ENCODE results near the gene LPO.
A peak's percentile ranks its signal among the peaks of the same experiment; 100 is the strongest.

The LPO gene

GRCh38 chr17:58229384-58229783 lies 9.0 kb upstream of the LPO start:
- DNase-seq (ENCODE audit: low read depth) = no peak

- no peak for DNase-seq (ENCODE audit: low read depth)
Observed at GRCh38 chr17:58229881-58230280, 8.5 kb upstream of the LPO start.

DNA sequence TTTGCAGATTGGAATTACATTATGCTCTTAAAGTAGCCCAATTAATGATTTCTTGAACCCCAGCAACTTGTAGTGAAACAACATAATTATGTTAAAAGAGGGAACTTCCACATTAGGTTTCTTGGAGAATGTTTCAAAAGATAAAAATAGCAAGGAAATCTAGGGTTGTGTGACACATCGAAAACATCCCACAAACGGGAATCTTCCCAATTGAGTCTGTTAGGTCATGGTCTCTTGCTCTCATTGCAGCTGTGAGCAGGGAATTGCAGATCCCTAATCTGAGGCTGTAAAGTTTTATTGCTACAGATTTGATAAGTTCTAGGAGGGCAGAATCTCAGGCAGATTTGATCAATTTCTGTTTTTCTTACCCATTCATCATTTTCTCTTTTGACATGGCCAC lies 6.7 kb upstream of the LPO start:
- no peak for DNase-seq (ENCODE audit: low read depth)

- no peak for DNase-seq (ENCODE audit: low read depth)
Observed at GRCh38 chr17:58232707-58233156, 5.7 kb upstream of the LPO start.

DNA sequence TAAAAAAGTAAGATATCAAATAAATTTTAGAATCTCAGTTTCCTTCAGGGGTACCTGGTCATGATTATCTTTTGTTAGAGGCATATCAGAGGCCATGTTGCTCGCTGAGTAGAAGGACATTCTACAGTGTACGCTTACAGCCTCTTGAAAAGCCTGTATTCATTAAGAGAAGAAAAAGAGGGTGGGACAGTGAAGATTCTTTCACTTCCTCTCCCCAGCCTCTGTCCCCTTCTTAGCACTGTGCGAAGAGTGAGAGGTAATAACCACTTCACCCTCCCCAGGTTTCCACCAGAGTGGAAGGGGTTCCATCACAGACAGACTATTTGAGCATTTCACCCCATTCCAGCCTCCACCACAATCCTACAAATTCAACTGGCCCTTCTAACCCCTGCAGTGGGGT lies 4.8 kb upstream of the LPO start:
- DNase-seq (ENCODE audit: low read depth) = no peak

DNA sequence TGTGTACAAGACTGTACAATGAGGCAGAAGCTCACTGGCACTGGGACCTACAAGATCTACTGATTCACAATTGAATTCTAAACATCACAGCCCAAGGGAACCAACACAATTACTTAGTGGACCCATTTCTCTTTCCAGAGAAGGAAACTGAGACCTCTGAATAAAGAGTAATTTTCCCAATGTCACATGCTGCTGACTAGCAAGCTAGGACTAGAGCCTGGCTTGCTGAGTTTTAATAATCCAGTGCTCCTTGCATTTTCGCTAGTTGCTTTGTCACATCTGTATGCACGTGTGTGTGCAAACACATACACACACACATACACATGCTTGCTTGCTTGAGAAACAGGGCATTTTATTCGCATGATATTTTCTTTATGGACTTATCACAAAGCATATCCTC lies 3.9 kb upstream of the LPO start:
- no peak for DNase-seq (ENCODE audit: low read depth)

DNA sequence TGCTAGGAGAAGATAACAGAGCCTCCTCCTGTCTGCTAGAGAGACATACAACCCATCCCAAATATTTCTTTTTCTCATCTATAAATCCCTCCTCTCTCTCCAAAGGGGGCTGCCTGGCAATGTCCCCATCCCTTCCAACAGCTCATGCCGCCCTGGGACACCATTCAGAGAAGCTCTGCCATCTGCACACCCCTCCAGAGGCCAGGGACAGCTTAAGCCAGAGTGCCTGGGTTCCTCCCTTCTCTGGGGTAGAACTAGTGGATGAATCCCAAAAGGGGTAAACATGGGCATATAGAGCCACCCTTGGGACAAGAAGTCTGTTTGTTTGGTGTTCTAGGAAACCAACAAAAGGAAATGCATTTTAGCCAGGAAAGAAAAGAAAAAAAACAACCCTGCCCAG lies 2.6 kb upstream of the LPO start:
- no peak for DNase-seq (ENCODE audit: low read depth)

DNA sequence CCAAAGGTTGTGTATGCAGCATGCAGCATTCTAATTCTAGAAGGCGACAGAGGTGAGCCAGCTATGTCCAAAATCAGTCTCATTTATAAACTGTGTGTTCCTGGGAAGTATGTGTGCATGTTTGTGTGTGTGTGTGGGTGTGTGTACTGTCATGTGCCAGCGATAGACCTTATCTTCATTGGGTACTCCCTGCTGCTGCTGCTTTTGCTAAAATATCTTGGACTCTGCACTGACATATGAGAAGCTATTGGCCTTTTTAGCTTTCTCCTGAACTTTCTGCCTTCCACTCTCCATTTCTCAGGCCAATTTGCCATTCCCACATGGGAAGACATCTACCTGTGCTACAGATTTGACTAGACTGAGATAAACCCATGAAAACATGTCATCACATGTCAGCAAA lies 2.0 kb upstream of the LPO start:
- DNase-seq (ENCODE audit: low read depth) = no peak

- no peak for DNase-seq (ENCODE audit: low read depth)
Observed at GRCh38 chr17:58239987-58240386, 1.6 kb downstream of the LPO start.

- DNase-seq (ENCODE audit: low read depth) = no peak
Observed at GRCh38 chr17:58242171-58242784, 3.9 kb downstream of the LPO start.

- no peak for DNase-seq (ENCODE audit: low read depth)
Observed at GRCh38 chr17:58244963-58245362, 6.6 kb downstream of the LPO start.

GRCh38 chr17:58245428-58246103 lies 7.2 kb downstream of the LPO start:
- DNase-seq (ENCODE audit: low read depth) = no peak

DNA sequence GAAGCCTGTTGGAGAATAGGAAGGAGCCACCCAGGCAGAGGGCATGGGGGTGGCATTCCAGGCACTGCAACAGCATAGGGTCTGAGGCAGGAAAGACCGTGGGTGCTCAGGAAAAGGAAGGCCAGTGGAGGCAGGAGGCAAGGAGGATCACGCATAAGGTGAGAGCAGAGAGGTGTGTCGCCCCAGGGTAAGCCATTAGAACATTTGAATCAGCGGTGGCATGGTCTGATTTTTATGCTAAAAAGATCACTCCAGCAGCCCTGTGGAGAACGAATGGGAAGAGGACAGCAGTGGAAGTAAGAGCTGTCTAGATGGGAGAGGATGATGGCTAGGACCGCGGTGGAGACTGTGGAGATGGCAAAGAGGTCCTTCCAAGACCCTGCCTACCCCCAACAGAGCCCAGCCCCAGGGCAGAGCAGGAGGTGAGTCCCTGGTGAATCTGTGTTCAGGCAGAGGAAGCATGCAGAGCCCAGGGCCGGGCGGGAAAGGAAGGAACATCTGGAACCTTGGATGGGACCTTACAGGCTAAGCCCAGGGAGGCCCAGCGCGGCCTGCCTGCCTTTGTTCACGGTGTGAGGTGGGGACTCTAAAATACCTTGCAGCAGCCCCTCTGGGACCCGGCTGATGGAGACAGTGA lies 7.8 kb downstream of the LPO start:
- no peak for DNase-seq (ENCODE audit: low read depth)

GRCh38 chr17:58246781-58247180 lies 8.4 kb downstream of the LPO start:
- DNase-seq (ENCODE audit: low read depth) = no peak

DNA sequence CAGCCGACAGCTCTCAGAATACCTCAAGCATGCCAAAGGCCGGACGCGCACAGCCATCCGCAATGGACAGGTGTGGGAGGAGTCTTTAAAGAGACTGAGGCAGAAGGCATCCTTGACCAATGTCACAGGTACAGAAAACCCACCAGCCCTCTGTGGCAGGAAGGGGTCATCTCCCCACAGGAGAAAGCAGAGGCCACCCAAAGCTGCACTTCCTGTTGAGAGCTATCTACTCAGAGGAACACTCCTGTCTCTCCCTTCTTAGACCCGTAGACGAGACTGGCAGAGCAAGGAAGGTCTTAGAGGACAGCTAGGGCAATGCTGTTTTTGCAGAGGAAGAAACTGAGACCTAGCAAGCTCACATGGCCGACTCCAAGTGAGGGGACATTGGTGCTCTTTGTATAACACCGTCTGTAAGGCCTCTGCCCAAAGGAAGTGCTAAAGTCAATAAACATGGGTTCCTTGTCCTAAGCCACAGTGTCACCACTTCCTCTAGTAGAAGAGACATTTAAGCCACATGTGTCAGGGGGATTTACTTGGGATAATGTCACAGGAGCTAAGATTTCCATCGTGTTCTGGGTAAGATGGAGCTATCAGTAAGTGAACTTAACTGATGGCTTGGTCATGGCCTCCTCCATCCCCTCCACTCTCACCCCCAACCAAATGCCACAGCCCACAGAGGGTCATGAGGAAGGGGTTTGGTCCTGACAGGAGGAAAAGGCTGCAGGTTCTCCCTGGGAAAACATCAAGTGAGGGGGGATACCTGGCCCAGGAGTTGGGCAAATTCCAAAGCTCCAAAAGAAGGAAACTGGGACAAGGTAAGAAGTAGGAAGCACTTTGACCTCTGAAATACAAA lies 9.4 kb downstream of the LPO start:
- DNase-seq (ENCODE audit: low read depth) = no peak

GRCh38 chr17:58248955-58249269 lies 10.5 kb downstream of the LPO start:
- no peak for DNase-seq (ENCODE audit: low read depth)

DNA sequence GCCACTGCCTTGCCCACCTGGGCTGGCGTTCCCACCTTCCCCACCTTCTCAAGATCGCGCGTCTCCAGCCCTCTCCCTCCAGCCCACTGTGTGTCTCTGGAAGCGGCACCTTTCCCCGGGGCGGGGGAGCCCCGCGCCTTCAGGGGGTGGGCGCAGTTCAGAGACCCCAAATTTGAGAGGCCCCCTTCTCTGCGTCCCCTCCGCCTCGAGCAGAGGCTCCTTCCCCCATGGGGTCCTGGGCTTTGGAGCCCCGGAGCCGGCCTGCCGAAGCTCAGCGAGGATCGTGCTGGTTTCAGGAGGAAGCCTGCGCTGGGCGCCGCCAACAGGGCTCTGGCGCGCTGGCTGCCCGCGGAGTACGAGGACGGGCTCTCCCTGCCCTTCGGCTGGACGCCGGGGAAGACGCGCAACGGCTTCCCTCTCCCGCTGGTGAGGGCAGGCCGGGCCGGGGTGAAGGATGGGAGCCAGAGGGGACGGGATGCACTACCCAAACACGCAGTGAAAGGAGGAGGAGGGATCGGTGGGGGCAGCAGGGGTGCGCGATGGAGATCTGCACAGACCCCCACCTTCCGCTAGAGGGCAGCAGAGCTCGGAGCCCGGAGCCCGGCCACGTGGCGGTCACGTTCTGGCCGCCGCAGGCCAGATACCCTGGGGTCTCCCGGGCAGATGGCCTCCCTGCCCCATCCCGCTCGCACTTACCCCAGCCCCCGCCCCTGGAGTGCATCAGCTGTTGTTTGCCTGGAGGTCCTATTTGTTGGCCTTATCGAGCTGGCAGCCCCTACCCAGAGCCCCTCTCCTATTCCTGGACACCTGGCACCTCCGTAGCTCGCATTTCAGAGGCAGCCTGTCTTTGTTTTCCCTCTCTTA lies 11.1 kb downstream of the LPO start:
- DNase-seq (ENCODE audit: low read depth) = peak; percentile 65

GRCh38 chr17:58250344-58251011 lies 12.1 kb downstream of the LPO start:
- DNase-seq (ENCODE audit: low read depth) = no peak

- no peak for DNase-seq (ENCODE audit: low read depth)
Observed at GRCh38 chr17:58252141-58252540, 13.8 kb downstream of the LPO start.

- DNase-seq (ENCODE audit: low read depth) = no peak
Observed at GRCh38 chr17:58253082-58253481, 14.7 kb downstream of the LPO start.

DNA sequence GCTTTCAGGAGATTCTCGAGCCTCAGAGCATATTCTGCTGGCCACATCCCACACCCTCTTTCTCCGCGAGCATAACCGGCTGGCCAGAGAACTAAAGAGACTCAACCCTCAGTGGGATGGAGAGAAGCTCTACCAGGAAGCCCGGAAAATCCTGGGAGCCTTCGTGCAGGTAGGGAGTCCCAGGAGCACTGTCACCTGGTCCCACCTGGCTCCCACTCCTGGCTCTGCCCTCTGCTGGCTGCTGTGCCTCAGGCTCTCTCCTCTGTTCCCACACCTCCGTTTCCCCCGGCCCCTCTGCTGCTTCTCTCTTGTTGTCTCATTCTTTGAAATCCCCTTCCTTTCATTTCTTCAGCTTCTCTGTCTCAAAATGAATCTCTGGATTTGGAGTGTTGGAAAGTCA lies 16.4 kb downstream of the LPO start:
- DNase-seq (ENCODE audit: low read depth) = no peak
